H1 (cell line): ENCODE measurements around the gene MCF2L. TPM values are rescaled to one million over a fixed set of nuclear protein-coding genes. Genes with fewer than 3 reads are reported as not detected.
A peak's percentile ranks its signal among the peaks of the same experiment; 100 is the strongest.

ENCODE experiments used
- CTCF ChIA-PET: fragments of 300-600 bp; sonication (Branson Sonifier 250); formaldehyde crosslinking; loops from one replicate; lab custom pipeline; 2021; ENCODE audit not compliant: partially characterized antibody; lab: Charles Lee
- POLR2A ChIA-PET: fragments of 300-600 bp; sonication (Branson Sonifier 250); formaldehyde crosslinking; loops from one replicate; lab custom pipeline; 2021; ENCODE audit warnings: inconsistent platforms; ENCODE audit not compliant: partially characterized antibody; lab: Charles Lee
- DNase-seq, 2 experiments: peaks; one replicate each; pipeline versions ENCODE4 v3.0.0 to v3.0.0-alpha.2; 2010 to 2022; ENCODE audit warnings: low spot score in 2 of 2, low read depth in 1 of 2, mixed read lengths in 1 of 2
- FAIRE-seq: peaks from 2 replicates; lab custom pipeline; 2011; peaks lifted over from hg19 to GRCh38; lab: Jason Lieb, UNC
- H2AFZ ChIP-seq: 2 replicates; pipeline ENCODE4 v1.8.1; 2012; ENCODE audit warnings: low read length, inconsistent platforms
- H2AK5ac ChIP-seq: 2 replicates; pipeline ENCODE4 v1.6.1; 2013; ENCODE audit warnings: low read depth, low read length
- H2BK120ac ChIP-seq: replicated peaks from 2 replicates; pipeline ENCODE3; 2013; ENCODE audit warnings: low read depth, low read length, inconsistent platforms
- H2BK12ac ChIP-seq: 2 replicates; pipeline ENCODE4 v1.6.1; 2013; ENCODE audit warnings: low read depth, low read length
- H2BK15ac ChIP-seq: 2 replicates; pipeline ENCODE4 v1.6.1; 2013; ENCODE audit warnings: low read length
- H2BK20ac ChIP-seq: 2 replicates; pipeline ENCODE4 v1.6.1; 2013; ENCODE audit warnings: low read length
- H2BK5ac ChIP-seq: 2 replicates; pipeline ENCODE4 v1.6.1; 2013; ENCODE audit warnings: low read depth, low read length
- H3K14ac ChIP-seq: 2 replicates; pipeline ENCODE4 v1.6.1; 2013; ENCODE audit warnings: inconsistent platforms; ENCODE audit not compliant: insufficient read length
- H3K18ac ChIP-seq: 2 replicates; pipeline ENCODE4 v1.6.1; 2013; ENCODE audit warnings: low read length; ENCODE audit errors: extremely low read depth
- H3K23ac ChIP-seq: 2 replicates; pipeline ENCODE4 v1.6.1; 2013; ENCODE audit warnings: inconsistent platforms; ENCODE audit not compliant: insufficient read length
- H3K23me2 ChIP-seq: 2 replicates; pipeline ENCODE4 v1.6.1; 2013; ENCODE audit warnings: low read depth, low read length
- H3K27ac ChIP-seq: 2 replicates; pipeline ENCODE4 v1.6.1; 2011; ENCODE audit warnings: low read depth, low read length, inconsistent platforms
- H3K27me3 ChIP-seq, 4 experiments: replicated peaks in 1 of 4; 1 replicate in 1 of 4; 2 replicates in 3 of 4; pipeline versions ENCODE4 v1.6.1 to v1.8.1; 2011 to 2013; ENCODE audit warnings: low read length in 3 of 4, mild to moderate bottlenecking in 3 of 4, inconsistent platforms in 2 of 4, mixed read lengths in 2 of 4, moderate library complexity in 1 of 4; ENCODE audit not compliant: control insufficient read depth in 3 of 4, insufficient read depth in 3 of 4; ENCODE audit errors: extremely low read depth in 1 of 4
- H3K36me3 ChIP-seq, 4 experiments: 2 replicates each; pipeline versions ENCODE4 v1.6.1 to v1.8.1; 2011 to 2013; ENCODE audit warnings: mild to moderate bottlenecking in 4 of 4, low read length in 3 of 4, moderate library complexity in 2 of 4, control low read depth in 1 of 4, inconsistent platforms in 1 of 4; ENCODE audit not compliant: insufficient read depth in 4 of 4, control insufficient read depth in 2 of 4
- H3K4ac ChIP-seq: replicated peaks from 2 replicates; pipeline ENCODE3; 2013; ENCODE audit warnings: low read length, low read depth, mixed read lengths, inconsistent platforms; ENCODE audit not compliant: insufficient read length
- H3K4me1 ChIP-seq, 4 experiments: replicated peaks in 1 of 4; 1 replicate in 1 of 4; 2 replicates in 3 of 4; pipeline versions ENCODE4 v1.6.1 to v1.8.1; 2011 to 2013; ENCODE audit warnings: low read length in 3 of 4, inconsistent platforms in 2 of 4, mixed read lengths in 1 of 4; ENCODE audit not compliant: insufficient read depth in 4 of 4, control insufficient read depth in 3 of 4
- H3K4me2 ChIP-seq, 2 experiments: 2 replicates each; pipeline versions ENCODE4 v1.6.1 to v1.8.1; 2011 to 2013; ENCODE audit warnings: low read depth in 2 of 2, low read length in 2 of 2, control low read depth in 1 of 2, inconsistent platforms in 1 of 2, mild to moderate bottlenecking in 1 of 2; ENCODE audit not compliant: insufficient read depth in 1 of 2
- H3K4me3 ChIP-seq, 4 experiments: fragments of 200-600, 300-600 bp in 1 of 4; sonication (generic), shearing (Covaris generic), sonication (Bioruptor Twin) in 1 of 4; 2 replicates each; pipeline versions ENCODE4 v1.5.1 to v1.8.1; 2011 to 2016; ENCODE audit warnings: low read length in 4 of 4, low read depth in 3 of 4, control low read depth in 2 of 4, inconsistent platforms in 2 of 4, mild to moderate bottlenecking in 2 of 4, mixed read lengths in 1 of 4, moderate library complexity in 1 of 4; ENCODE audit not compliant: insufficient read depth in 2 of 4; ENCODE audit errors: extremely low read depth in 1 of 4
- H3K56ac ChIP-seq: replicated peaks from 2 replicates; pipeline ENCODE3; 2013; ENCODE audit warnings: low read depth, mild to moderate bottlenecking, mixed read lengths, low read length, inconsistent platforms; ENCODE audit not compliant: insufficient read length
- H3K79me1 ChIP-seq: 2 replicates; pipeline ENCODE4 v1.6.1; 2013; ENCODE audit warnings: low read depth, low read length, control low read depth
- H3K79me2 ChIP-seq, 2 experiments: 2 replicates each; pipeline versions ENCODE4 v1.6.1 to v1.8.1; 2012 to 2013; ENCODE audit warnings: low read length in 2 of 2, mild to moderate bottlenecking in 2 of 2, inconsistent platforms in 1 of 2; ENCODE audit not compliant: insufficient read depth in 2 of 2, control insufficient read depth in 1 of 2
- H3K9ac ChIP-seq, 4 experiments: replicated peaks in 1 of 4; 1 replicate in 1 of 4; 2 replicates in 3 of 4; pipeline versions ENCODE4 v1.6.1 to v1.8.1; 2011 to 2013; ENCODE audit warnings: low read depth in 3 of 4, low read length in 3 of 4, control low read depth in 2 of 4, mild to moderate bottlenecking in 2 of 4, moderate library complexity in 2 of 4, inconsistent platforms in 1 of 4; ENCODE audit errors: extremely low read depth in 1 of 4
- H3K9me3 ChIP-seq, 2 experiments: 2 replicates each; pipeline versions ENCODE4 v1.6.1 to v1.8.1; 2012 to 2013; ENCODE audit warnings: mild to moderate bottlenecking in 2 of 2, moderate library complexity in 2 of 2, control low read depth in 1 of 2, inconsistent platforms in 1 of 2, low read depth in 1 of 2, low read length in 1 of 2, mixed read lengths in 1 of 2; ENCODE audit not compliant: insufficient read depth in 2 of 2
- H4K20me1 ChIP-seq, 2 experiments: replicated peaks in 1 of 2; 2 replicates each; pipeline versions ENCODE3 to v1.8.1; 2011 to 2013; ENCODE audit warnings: inconsistent platforms in 2 of 2, low read length in 2 of 2, mild to moderate bottlenecking in 1 of 2; ENCODE audit not compliant: insufficient read depth in 2 of 2, control insufficient read depth in 1 of 2
- H4K5ac ChIP-seq: 2 replicates; pipeline ENCODE4 v1.6.1; 2013; ENCODE audit warnings: low read length, low read depth, mixed read lengths, inconsistent platforms; ENCODE audit not compliant: insufficient read length
- H4K8ac ChIP-seq: 2 replicates; pipeline ENCODE4 v1.8.0; 2013; ENCODE audit warnings: mild to moderate bottlenecking, moderate library complexity, low read length, inconsistent platforms; ENCODE audit not compliant: insufficient read depth; ENCODE audit errors: extremely low read depth
- H4K91ac ChIP-seq: replicated peaks from 2 replicates; pipeline ENCODE3; 2013; ENCODE audit warnings: low read length, mixed read lengths, inconsistent platforms; ENCODE audit not compliant: insufficient read length
- CEBPB ChIP-seq: IDR thresholded peaks from 2 replicates; pipeline ENCODE4 v1.6.1; 2012; ENCODE audit warnings: low read depth, low read length
- EGR1 ChIP-seq: IDR thresholded peaks from 2 replicates; pipeline ENCODE4 v1.6.1; 2011; ENCODE audit warnings: low read depth, low read length, borderline replicate concordance
- GABPA ChIP-seq: IDR thresholded peaks from 2 replicates; pipeline ENCODE4 v1.6.1; 2011; ENCODE audit warnings: mild to moderate bottlenecking, low read length, moderate library complexity, borderline replicate concordance; ENCODE audit not compliant: insufficient read depth
- HDAC6 ChIP-seq: IDR thresholded peaks from one replicate; pipeline ENCODE4 v1.7.1; 2012; ENCODE audit warnings: low read depth, mild to moderate bottlenecking, inconsistent platforms, low read length, moderate library complexity
- KDM5A ChIP-seq: fragments of 200-600 bp; IDR thresholded peaks from 2 replicates; pipeline ENCODE4 v1.7.1; 2012; ENCODE audit warnings: mild to moderate bottlenecking, low read length, inconsistent platforms, mixed read lengths
- MAFK ChIP-seq: IDR thresholded peaks from 2 replicates; pipeline ENCODE4 v1.6.1; 2012; ENCODE audit warnings: low read depth, mild to moderate bottlenecking, improper control_type of control experiment, low read length
- RNF2 ChIP-seq: fragments of 200-900, 300-1000 bp; sonication (generic); IDR thresholded peaks from 2 replicates; pipeline ENCODE4 v1.7.1; 2016; ENCODE audit warnings: borderline replicate concordance, low read depth, mild to moderate bottlenecking, antibody characterized with exemption, low read length; ENCODE audit not compliant: poor library complexity, severe bottlenecking; ENCODE audit errors: missing control alignments
- SP4 ChIP-seq: IDR thresholded peaks from 2 replicates; pipeline ENCODE4 v1.6.1; 2012; ENCODE audit warnings: low read length, inconsistent platforms
- TCF12 ChIP-seq: IDR thresholded peaks from 2 replicates; pipeline ENCODE4 v1.6.1; 2011; ENCODE audit warnings: low read depth, mild to moderate bottlenecking, low read length
- WGBS, 2 experiments: shearing (Covaris generic) in 1 of 2; methylation state at CpG; one replicate each; pipeline versions ENCODE4 v1.1.6 to v1.1.7; 2013 to 2015; ENCODE audit warnings: low lambda C conversion rate in 2 of 2, mixed read lengths in 2 of 2, inconsistent platforms in 1 of 2, low coverage in 1 of 2, missing lambda C conversion rate in 1 of 2; ENCODE audit not compliant: insufficient replicate concordance in 2 of 2, insufficient coverage in 1 of 2, insufficient read length in 1 of 2; ENCODE audit errors: extremely low coverage in 1 of 2, missing lambda C conversion rate in 1 of 2; 5-methylcytosine and 5-hydroxymethylcytosine counted together
- polyA plus RNA-seq, 7 experiments: library from polyadenylated mRNA; depleted of rRNA in 3 of 7; stranded (reverse) in 5 of 7; unstranded in 2 of 7; fragments of >200 nt in 5 of 7; fragments of 200-250 nt in 2 of 7; gene quantifications; 1 replicate in 5 of 7; 2 replicates in 1 of 7; 4 replicates in 1 of 7; pipeline versions ENCODE4 v1.2.1 to v1.2.3, GENCODE V29; 2011 to 2013; ENCODE audit warnings: missing spikeins in 2 of 7, mixed read lengths in 2 of 7
- total RNA-seq: library from RNA; stranded (reverse); fragmentation: NEBNext Ultra II Directional; extraction: Animal tissue kit (Norgen Biotek cat#: 25700); gene quantifications from 2 replicates; pipeline ENCODE4 v1.2.1, GENCODE V29; 2021

MCF2L gene
- total and polyA plus RNA-seq, 2 of the 8 experiments (the other 6 are each of a cell fraction or from before 2014, with no cell fraction given): 10.1 to 24.4 TPM

GRCh38 chr13:113027095-113027494, 58.1 kb downstream of the MCF2L start:
- no peak overlapping the region for H3K14ac ChIP-seq
- H3K4me2 ChIP-seq: no peak overlapping the region
- TF ChIP-seq GABPA (no peak), KDM5A (no peak), SP4 (no peak), MAFK (no peak), RNF2 (no peak), HDAC6 (no peak), CEBPB (no peak), TCF12 (no peak), EGR1 (no peak)
- H3K23me2 ChIP-seq: peaks cover 3% of the 10 kb centered on the region; the same call in 1 of the 2 replicates
- H2BK5ac ChIP-seq: no peak overlapping the region
- no peaks in the 10 kb centered on the region for H3K36me3 ChIP-seq
- no peak for FAIRE-seq
- 0 out of 2 replicates have a peak overlapping the region, but pooled peaks have one; percentile 18 for H4K8ac ChIP-seq
- H2AK5ac ChIP-seq: 0 out of 2 replicates have a peak overlapping the region, but pooled peaks have one; percentile 39
- no peak overlapping the region for H3K27ac ChIP-seq
- no peaks in the 10 kb centered on the region for H3K27me3 ChIP-seq
- no peak overlapping the region for H3K18ac ChIP-seq
- H2BK15ac ChIP-seq: no peak overlapping the region
- no peaks in the 10 kb centered on the region for H3K79me2 ChIP-seq
- CTCF ChIA-PET: interaction anchor here (1.0 to 7.0 kb wide), 11 partner anchors 8 to 387 kb away, joined by 3 to 72 read pairs (median 8); partner anchors contain the start of genes F10 and MCF2L
- H3K23ac ChIP-seq: no peak overlapping the region
- H3K9me3 ChIP-seq: no peaks in the 10 kb centered on the region
- peaks cover 0 to 7% of the 10 kb centered on the region in 2 experiments for H4K20me1 ChIP-seq
- H2BK120ac ChIP-seq: no peak overlapping the region
- H2BK12ac ChIP-seq: no peak overlapping the region
- no peak overlapping the region for H4K5ac ChIP-seq
- H2AFZ ChIP-seq: no peak overlapping the region
- no peak overlapping the region for H2BK20ac ChIP-seq
- H3K4me1 ChIP-seq: peaks cover 3 to 18% (median 11%) of the 10 kb centered on the region in 4 experiments
- H3K4me3 ChIP-seq: no peak overlapping the region
- no peak overlapping the region for H3K56ac ChIP-seq
- H3K4ac ChIP-seq: no peak overlapping the region
- WGBS, 2 experiments: 91% methylated on average over 11 of the region's 13 CpGs; no CpG with 5 or more reads in 1 of the 2 experiments
- DNase-seq: no peak
- H3K79me1 ChIP-seq: no peaks in the 10 kb centered on the region; the same call in 1 of the 2 replicates
- H3K9ac ChIP-seq: no peak overlapping the region
- POLR2A ChIA-PET: no interaction called here
- no peak overlapping the region for H4K91ac ChIP-seq
